Type B pancreatic cell (in vitro differentiated cells): Measurements from ENCODE around the gene RAB11A. TPM values are rescaled to one million over a fixed set of nuclear protein-coding genes. Genes with fewer than 3 reads are reported as not detected.

Source experiments
- DNase-seq: peaks from one replicate; pipeline ENCODE4 v3.0.0; 2021; ENCODE audit warnings: mixed read lengths; ENCODE audit not compliant: unreplicated experiment; ENCODE audit errors: extremely low spot score
- H3K27ac Mint-ChIP-seq: 2 replicates; pipeline ENCODE4 v1.8.0; 2021; ENCODE audit warnings: mild to moderate bottlenecking, mixed read lengths
- H3K27me3 Mint-ChIP-seq: 2 replicates; pipeline ENCODE4 v1.8.0; 2021; ENCODE audit warnings: mixed read lengths
- H3K36me3 Mint-ChIP-seq: 2 replicates; pipeline ENCODE4 v1.8.0; 2021; ENCODE audit warnings: mixed read lengths
- H3K4me1 Mint-ChIP-seq: one replicate; pipeline ENCODE4 v1.8.0; 2021; ENCODE audit warnings: mixed read lengths; ENCODE audit not compliant: unreplicated experiment
- H3K4me3 Mint-ChIP-seq: 2 replicates; pipeline ENCODE4 v1.8.0; 2021; ENCODE audit warnings: mild to moderate bottlenecking, mixed read lengths
- H3K9me3 Mint-ChIP-seq: 2 replicates; pipeline ENCODE4 v1.8.0; 2021; ENCODE audit warnings: mixed read lengths
- CTCF ChIP-seq: fragments of 200-600 bp; sonication (generic); conservative IDR thresholded peaks from 2 replicates; pipeline ENCODE4 v1.5.0; 2021; ENCODE audit warnings: antibody characterized with exemption, mild to moderate bottlenecking
- total RNA-seq: library from RNA; stranded (reverse); gene quantifications from 2 replicates; pipeline ENCODE4 v1.2.1, GENCODE V29; 2021; ENCODE audit warnings: low replicate concordance

RAB11A gene
- total RNA-seq, 1 donor from 2014 or later: 266 TPM

DNA sequence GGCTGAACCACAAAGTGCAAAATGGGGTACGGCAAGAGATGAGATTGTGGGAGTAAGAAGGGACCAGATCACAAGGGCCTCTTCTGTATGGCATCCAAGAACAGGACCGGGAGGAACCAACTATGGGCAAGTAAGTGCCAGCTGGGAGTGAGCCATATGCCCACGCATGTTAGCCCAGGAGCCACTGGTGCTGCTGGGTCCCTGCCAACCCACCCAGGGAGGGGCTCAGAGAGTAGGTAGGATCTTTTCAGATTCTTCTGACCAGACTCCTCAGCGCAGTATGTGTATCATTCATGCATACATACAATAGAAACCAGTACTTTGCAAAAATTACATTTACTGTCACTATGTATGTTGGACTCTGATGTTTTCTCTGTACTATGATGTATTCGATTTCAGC lies 54.0 kb downstream of the RAB11A start:
- Mint-ChIP-seq H3K27me3 (no peaks in the 10 kb centered on the region), H3K4me1 (peaks cover 11% of the 10 kb centered on the region), H3K9me3 (no peaks in the 10 kb centered on the region), H3K36me3 (peaks cover 6% of the 10 kb centered on the region), H3K4me3 (no peak overlapping the region), H3K27ac (no peak overlapping the region)
- no peak for DNase-seq
- no peak for TF ChIP-seq CTCF

DNA sequence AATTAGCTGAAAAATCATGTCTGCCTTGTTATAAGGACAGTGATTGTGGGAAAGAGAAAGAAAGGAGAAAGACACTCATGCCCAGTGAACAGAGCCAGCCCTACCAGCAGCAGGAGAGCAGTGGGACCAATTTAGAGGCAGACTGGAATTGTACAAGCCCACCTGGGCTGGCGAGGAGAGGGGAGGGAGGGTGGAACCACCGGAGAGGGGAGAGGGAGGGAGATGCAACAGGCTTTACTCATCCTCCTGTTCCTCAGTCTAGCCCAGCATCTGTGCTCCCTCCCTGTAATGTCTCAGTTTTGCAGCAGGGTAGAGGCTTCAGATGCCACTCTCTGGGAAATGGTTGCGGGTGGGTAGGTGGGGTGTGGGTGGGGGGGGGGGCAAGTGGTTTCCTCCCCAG lies 54.7 kb downstream of the RAB11A start:
- Mint-ChIP-seq H3K36me3 (peaks cover under 1% of the 10 kb centered on the region), H3K4me1 (peaks cover 11% of the 10 kb centered on the region), H3K4me3 (no peak overlapping the region), H3K9me3 (no peaks in the 10 kb centered on the region), H3K27me3 (no peaks in the 10 kb centered on the region), H3K27ac (no peak overlapping the region)
- TF ChIP-seq CTCF: no peak
- no peak for DNase-seq

DNA sequence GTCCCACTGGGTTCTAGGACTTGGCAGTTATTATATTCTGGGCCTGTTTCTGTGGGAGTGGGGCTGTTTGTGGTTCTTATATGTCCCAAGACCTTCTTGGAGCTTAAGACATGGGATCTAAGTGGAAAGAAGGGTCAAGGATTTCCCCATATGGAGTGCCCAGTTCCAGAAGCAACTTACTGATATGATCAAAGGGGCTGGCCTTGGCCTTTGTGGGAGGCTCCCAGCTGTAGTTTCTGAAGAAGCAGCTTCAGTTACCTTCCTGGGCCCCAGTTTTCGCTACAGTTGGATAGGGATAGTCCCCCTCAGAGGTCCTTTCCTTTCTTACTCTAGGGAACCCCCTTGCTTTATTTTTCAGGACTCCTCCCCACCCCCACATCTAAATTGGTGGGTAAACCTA lies 56.0 kb downstream of the RAB11A start:
- H3K27ac Mint-ChIP-seq: no peak overlapping the region
- TF ChIP-seq CTCF: no peak
- DNase-seq: no peak

GRCh38 chr15:65926459-65926858 lies 57.2 kb downstream of the RAB11A start:
- Mint-ChIP-seq H3K4me1 (no peaks in the 10 kb centered on the region), H3K36me3 (no peaks in the 10 kb centered on the region), H3K4me3 (no peak overlapping the region), H3K27ac (no peak overlapping the region), H3K9me3 (no peaks in the 10 kb centered on the region), H3K27me3 (no peaks in the 10 kb centered on the region)
- TF ChIP-seq CTCF: no peak
- DNase-seq: no peak

More for the DNA sequence above, 56.0 kb downstream of the RAB11A start:
- H3K9me3 Mint-ChIP-seq: no peaks in the 10 kb centered on the region
- no peaks in the 10 kb centered on the region for H3K36me3 Mint-ChIP-seq
- no peaks in the 10 kb centered on the region for H3K27me3 Mint-ChIP-seq
- peaks cover 6% of the 10 kb centered on the region for H3K4me1 Mint-ChIP-seq
- H3K4me3 Mint-ChIP-seq: no peak overlapping the region

DNA sequence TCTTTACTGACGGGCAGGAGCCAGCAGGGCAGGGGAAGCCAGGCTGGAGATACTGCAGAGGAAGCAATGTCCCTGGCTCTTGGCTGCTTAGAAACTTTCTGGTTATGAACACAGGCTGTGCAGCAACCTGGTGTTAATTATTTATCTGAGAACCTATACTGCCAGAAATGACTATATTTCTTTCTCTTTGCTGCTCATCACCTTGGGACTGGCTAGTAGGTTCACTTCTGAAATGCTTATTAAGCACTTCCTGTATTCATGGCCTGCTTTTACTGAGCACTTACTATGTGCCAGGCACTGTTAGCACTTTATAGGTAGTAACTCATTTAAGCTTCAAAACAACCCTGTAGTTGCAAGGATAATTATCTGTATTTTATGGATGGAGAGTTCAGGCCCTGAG lies 57.6 kb downstream of the RAB11A start:
- Mint-ChIP-seq H3K4me3 (no peak overlapping the region), H3K27ac (no peak overlapping the region), H3K27me3 (no peaks in the 10 kb centered on the region), H3K4me1 (no peaks in the 10 kb centered on the region), H3K36me3 (no peaks in the 10 kb centered on the region), H3K9me3 (no peaks in the 10 kb centered on the region)
- no peak for TF ChIP-seq CTCF
- DNase-seq: no peak

DNA sequence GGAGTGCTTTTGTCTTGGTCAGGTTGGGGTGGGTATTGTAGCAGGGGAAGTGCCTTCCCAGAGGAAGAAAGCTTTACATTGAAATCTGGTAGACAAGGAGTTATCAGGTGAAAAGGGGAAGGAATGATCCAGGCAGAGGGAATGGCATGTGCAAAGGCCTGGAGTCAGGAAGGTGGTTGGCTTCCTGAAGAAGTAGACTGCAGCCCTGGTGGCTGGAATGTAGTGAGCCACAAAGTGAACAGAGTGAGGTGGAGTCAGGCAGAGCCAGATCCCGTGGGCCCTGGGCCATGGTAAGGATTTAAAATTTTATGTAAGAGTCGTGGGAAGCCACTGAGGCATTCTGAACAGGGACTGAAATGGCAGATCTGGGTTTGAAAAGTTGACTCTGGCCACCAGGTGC lies 58.3 kb downstream of the RAB11A start:
- DNase-seq: no peak

More for the DNA sequence above, 58.3 kb downstream of the RAB11A start:
- TF ChIP-seq CTCF: peak; percentile 35
- H3K36me3 Mint-ChIP-seq: no peaks in the 10 kb centered on the region
- no peak overlapping the region for H3K4me3 Mint-ChIP-seq
- no peak overlapping the region for H3K27ac Mint-ChIP-seq
- no peaks in the 10 kb centered on the region for H3K4me1 Mint-ChIP-seq
- H3K27me3 Mint-ChIP-seq: no peaks in the 10 kb centered on the region
- H3K9me3 Mint-ChIP-seq: no peaks in the 10 kb centered on the region
